ENCODE measurements around the gene RTN1. TPM values are rescaled to one million over a fixed set of nuclear protein-coding genes. Genes with fewer than 3 reads are reported as not detected.

The RTN1 gene, protein sequence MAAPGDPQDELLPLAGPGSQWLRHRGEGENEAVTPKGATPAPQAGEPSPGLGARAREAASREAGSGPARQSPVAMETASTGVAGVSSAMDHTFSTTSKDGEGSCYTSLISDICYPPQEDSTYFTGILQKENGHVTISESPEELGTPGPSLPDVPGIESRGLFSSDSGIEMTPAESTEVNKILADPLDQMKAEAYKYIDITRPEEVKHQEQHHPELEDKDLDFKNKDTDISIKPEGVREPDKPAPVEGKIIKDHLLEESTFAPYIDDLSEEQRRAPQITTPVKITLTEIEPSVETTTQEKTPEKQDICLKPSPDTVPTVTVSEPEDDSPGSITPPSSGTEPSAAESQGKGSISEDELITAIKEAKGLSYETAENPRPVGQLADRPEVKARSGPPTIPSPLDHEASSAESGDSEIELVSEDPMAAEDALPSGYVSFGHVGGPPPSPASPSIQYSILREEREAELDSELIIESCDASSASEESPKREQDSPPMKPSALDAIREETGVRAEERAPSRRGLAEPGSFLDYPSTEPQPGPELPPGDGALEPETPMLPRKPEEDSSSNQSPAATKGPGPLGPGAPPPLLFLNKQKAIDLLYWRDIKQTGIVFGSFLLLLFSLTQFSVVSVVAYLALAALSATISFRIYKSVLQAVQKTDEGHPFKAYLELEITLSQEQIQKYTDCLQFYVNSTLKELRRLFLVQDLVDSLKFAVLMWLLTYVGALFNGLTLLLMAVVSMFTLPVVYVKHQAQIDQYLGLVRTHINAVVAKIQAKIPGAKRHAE
- polyA plus RNA-seq (ENCODE audit: insufficient read length in 3 of 3), result 1 to 10 TPM; 3.0 to 3.6 (median 3.6) TPM

DNA sequence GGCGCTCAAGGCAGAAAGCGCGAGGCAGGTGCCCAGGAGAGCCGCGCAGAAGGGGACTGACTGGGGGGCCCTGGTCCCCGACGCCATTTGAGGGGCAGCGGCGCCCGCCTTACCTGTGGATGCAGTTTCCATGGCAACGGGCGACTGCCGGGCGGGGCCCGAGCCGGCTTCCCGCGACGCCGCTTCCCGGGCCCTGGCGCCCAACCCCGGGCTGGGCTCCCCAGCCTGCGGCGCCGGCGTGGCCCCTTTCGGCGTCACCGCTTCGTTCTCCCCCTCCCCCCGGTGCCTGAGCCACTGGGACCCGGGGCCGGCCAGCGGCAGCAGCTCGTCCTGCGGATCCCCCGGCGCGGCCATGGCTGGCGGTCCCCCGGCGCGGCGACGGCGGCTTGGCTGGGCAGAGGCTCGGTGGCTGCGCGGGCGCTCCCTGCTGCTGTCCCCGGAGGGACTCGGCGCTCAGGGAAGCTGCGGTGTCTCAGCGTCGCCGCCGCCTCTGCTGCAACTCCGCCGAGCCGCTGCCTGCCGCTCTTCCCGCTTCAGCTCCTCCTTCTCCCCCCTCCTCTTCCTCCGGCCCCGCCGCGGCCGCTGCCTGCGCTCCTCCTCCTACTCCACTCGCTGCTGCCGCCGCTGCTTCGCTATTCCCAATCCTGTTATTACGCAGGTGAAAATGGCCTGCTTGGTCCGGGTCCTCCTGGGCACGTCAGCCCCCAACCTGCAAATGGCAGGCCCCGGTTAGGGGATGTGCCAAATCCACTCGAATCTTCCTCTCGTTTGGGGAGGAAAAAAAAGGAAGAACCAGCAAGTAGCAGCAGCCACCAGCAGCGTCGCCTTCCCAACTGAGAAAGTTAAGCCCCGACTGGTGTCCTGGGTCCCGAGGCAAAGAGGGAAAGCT lies at the start of gene RTN1:
Gene RTN1 (minus strand): TSS at position 500 of the 889 bp plus-strand sequence. CDS start 146 bp downstream, at position 354.
- DNase-seq (ENCODE audit: low read depth in 3 of 3, low spot score in 2 of 3), result peak in 2 of 3 donors; percentile 38 to 41

DNA sequence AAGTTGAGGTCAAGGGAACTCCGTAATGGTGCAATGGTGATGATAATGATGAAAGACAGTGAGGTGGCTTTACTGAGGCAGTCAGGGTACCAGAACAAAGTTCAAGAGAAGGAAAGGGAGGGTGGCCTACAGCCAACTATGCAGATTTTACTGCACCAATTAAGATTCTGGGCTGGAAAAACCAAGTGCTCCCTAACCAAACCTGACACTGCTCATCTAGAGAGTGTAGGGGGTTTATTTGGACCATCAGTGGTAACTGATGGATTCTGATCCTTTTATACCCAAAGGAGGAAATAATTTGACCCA lies 49.8 kb upstream of the RTN1 start:
- no peak for DNase-seq (ENCODE audit: low read depth in 3 of 3, low spot score in 2 of 3)

DNA sequence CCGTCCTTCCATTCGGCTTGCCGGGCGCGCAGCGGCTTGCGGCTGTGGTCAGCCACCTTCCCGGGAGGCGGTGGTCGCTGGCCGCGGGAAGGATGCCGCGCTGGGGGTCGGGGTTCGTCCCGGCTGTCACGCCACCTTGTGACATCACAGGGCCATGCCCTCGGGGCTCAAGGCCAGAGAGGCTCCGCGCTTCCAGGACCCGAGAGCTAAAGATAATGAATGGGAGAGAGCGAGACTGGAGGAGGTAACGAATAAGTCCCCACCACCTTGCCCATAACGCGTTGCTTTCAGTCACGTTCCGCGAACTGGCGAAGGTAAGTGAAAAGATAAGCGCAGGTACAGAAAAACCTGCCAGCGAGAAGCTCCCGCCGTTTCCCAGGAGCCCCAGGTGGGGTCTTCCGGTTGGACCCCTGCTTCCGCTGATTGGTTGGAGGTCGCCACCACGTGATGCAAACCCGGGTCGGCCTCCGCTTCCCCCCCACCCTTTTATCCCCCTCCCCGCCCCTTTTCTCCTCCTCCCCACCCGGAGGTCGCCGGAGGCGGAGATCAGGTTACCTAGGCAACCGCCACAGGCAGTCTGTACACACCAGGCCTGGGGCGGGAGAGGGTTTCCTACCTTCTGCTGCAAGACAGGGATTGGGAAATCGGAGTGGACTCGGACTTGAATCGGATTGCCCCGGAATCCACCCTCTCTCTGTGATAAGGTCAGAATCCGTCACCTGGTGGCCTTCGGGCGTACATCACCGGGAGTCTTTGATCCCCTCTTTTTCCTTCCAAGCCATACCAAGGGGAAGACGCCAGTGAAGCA lies 49.2 kb upstream of the RTN1 start, which contains the start of gene LRRC9:
Gene LRRC9 (plus strand): TSS at position 575 of the 808 bp plus-strand sequence.
- DNase-seq (ENCODE audit: low read depth in 3 of 3, low spot score in 2 of 3), result peak; percentile 36 to 63 (median 45)

DNA sequence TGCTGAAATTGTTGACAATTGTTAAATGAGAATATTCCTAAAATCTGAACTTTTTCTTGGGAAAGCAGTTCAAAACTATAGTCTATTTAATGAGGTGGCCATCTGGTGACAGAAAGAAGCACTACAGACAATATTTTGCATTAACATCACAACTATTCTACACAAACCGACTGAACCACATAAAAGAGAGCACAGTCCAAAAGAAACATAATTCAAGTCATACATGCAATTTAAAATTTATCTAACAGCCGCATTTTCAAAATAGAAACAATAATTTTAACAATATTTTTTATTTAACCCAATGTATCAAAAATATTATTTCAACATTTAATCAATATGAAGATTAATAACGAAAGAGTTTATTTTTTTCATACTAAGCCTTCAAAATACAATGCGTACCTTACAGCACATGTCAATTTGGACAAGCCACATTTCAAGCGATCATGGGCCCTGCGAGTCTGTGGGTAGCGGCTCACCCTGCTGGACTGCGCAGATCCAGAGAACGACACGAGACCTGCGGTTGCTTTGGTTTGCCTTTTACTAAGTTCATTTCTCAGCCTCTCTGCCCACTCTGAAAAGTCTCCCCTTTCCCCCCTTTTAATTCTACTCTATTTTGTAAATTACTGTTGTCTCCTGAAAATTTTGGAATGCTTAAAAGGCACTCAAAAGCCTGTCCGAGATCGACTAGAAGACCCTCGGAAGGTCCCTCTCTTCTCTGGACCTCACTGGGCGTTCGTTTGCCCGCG lies 48.4 kb upstream of the RTN1 start:
- peak; percentile 10 to 33 (median 32) for DNase-seq (ENCODE audit: low read depth in 3 of 3, low spot score in 2 of 3)

DNA sequence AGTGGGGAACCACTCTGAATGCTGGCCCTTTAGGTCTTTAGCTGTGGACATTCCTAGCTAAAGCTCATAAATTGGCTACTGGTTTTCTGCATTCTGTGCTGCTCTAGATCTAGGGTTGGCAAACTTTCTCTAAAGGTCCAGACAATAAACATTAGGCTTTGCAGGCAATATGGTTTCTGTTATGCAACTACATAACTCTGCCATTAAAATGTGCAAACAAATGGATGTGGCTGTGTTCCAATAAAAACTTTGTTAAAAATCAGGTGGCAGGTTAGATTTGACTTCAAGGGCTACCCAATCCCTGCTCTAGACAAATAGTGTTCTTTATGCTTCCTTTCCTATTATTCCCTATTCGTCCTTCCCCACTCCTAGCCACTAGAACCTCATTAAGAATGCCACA lies 42.6 kb upstream of the RTN1 start:
- no peak for DNase-seq (ENCODE audit: low read depth in 3 of 3, low spot score in 2 of 3)

DNA sequence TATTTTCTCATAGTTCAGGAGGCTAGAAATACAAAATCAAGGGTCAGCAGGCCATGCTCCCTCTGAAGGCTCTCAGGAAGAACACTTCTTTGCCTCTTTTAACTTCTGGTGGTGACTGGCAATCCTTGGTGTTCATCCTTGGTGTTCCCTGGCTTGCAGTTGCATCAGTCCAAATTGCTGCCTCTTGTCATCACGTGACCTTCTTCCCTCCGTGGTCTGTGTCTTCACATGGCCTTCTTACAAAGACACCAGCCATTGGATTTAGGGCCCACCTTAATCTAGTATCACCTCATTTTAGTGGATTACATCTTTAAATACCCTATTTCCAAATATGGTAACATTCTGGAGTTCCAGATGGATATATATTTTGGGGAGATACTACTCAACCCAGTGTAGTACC lies 41.9 kb upstream of the RTN1 start:
- DNase-seq (ENCODE audit: low read depth in 3 of 3, low spot score in 2 of 3), result no peak

DNA sequence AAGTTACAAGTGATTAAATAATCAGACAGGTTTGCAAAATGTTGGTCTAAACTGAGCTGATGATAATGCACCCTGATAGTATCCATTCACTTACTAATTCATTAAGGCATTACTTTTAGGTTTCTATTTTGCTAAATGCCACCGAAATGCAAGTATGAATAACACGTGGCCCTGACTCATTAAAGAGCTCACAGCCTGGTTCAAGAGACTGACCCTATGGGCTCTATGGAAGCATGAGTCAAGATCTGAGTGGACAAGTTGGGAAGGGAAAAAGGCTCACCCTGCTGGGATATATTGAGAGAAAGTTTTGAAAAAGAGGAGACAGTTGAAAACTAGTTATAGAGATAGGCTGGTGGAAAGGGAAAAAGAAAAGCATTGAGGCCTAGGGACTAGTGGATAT lies 34.6 kb upstream of the RTN1 start:
- DNase-seq (ENCODE audit: low read depth in 3 of 3, low spot score in 2 of 3), result no peak

DNA sequence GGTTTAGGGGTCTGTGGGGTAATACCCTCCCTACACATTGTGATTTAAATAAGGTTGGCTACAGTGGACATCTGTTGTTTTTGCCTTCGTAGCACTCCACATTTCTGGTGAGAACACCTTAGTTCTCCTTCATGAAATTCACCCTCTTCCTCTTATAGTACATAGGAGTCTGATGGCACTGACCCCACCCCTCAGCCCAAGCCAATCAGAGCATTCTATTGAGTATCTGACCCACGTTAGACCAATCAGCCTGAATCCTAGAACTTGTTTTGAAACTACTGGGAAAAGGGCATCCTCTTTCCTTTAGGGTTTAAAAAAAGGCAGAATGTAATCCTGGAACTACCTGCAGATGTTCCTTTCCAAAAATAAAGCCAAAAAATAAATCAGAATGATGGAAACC lies 33.6 kb upstream of the RTN1 start:
- DNase-seq (ENCODE audit: low read depth in 3 of 3, low spot score in 2 of 3), result no peak

DNA sequence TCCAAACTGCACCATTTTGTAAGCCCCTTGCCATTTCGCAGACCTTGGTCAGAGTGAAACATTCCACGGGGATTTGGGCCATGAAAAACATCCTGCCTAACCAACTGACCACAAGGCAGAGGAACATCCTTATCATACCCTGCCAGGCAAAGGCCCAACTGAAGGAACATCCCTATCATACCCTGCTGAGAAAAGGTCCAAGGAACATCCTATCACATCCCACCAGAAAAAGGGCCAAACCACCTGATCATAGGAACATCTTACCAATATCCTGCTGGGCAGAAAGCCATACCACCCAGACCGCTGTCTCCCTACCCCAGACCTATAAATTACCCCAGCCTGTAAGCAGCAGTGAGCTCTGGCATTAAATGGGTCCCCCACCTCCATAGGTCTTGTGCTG lies 30.0 kb upstream of the RTN1 start:
- no peak for DNase-seq (ENCODE audit: low read depth in 3 of 3, low spot score in 2 of 3)

DNA sequence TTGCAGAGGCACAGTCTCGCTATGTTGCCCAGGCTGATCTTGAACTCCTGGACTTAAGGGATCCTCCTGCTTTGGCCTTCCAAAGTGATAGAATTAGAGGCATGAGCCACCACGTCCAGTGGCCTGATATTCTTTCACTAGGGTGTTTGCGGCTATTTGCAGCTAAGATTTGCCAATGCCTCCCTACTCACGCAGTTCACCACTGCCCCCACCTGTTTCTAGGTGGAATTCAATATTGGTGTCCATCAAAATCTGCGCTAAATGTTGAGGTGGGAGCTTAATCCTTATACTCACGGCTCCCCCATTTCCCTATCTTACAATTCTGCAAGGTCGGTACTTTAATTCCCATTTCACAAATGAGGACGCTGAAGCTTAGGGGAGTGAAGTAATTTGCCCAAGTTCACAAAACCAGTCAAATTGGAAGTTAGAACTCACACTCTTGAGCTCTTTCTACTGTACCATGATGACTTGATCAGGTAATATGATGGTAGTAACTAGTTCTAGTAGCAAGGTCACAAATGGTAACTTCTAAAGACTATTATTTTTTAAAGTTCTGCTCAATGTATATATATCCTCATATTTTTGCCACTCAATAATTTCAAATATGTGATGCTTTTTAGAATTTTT lies 27.3 kb upstream of the RTN1 start:
- DNase-seq (ENCODE audit: low read depth in 3 of 3, low spot score in 2 of 3), result peak in 1 of 3 donors; percentile 21

DNA sequence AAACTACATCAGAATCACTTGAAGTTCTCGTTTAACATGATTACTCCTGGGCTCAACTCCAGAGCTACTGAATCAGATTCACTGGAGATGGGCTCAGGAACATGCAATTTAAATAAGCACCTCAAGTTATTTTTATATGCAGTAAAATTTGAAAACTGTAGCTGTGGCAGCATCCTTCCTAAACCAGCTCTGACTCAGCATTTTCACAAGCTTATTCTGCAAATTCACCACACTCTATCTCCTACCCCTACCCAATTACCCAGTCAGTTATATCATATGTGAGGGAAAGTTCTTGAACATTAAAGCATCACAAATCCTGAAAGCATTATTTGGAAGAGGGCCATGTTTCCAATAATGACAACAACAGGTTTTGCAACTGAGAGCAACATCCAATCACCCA lies 25.1 kb upstream of the RTN1 start:
- DNase-seq (ENCODE audit: low read depth in 3 of 3, low spot score in 2 of 3), result no peak

DNA sequence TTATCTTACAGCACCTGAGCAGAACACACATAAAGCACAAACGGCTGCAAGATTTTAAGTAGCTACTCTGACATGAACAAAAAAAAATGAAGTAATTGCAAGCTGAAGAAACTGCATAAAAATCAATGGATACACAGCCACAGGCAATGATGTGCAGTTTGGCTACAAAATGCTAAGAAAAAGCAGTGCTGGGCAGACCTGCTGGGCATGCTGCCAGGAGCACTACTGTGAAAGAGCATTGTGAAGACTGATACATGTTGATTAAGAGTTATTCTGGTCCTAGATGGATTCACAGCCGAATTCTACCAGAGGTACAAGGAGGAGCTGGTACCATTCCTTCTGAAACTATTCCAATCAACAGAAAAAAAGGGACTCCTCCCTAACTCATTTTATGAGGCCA lies 20.1 kb upstream of the RTN1 start:
- DNase-seq (ENCODE audit: low read depth in 3 of 3, low spot score in 2 of 3), result no peak

DNA sequence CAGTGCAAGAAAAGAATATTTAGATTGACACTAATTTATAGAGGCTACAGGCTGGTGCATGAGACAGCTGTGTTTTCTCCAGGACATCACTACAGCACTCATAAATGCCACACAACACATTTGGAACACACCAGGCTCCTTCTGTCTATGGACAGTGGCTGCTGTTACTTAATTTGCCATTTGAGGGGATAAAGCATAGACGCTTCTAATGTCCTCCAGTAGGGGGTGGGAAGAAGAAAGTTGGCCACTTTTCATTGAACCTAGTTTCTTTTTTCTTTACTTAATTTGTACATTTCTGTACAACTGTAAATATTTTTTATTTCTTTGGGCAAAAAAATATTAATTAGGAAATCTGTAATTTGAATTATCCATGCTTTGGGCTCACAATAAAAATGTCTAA lies 12.4 kb upstream of the RTN1 start:
- DNase-seq (ENCODE audit: low read depth in 3 of 3, low spot score in 2 of 3), result no peak

DNA sequence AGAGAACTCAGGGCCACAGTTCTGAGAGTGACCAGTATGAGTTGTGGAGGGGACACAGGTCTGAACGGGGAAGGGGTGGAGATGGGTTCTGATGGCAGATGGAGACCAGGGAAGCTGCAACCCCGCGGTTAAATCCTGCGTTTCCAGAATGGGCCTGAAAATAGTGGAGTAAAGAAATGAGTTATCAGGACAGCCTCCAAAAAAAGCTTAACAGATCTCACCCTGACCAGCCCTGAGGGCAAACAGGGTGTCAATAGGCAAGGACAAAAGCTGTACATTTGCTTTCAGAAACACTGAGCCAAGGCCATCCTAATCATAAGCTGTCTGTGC lies 555 bp upstream of the RTN1 start:
- no peak for DNase-seq (ENCODE audit: low read depth in 3 of 3, low spot score in 2 of 3)

DNA sequence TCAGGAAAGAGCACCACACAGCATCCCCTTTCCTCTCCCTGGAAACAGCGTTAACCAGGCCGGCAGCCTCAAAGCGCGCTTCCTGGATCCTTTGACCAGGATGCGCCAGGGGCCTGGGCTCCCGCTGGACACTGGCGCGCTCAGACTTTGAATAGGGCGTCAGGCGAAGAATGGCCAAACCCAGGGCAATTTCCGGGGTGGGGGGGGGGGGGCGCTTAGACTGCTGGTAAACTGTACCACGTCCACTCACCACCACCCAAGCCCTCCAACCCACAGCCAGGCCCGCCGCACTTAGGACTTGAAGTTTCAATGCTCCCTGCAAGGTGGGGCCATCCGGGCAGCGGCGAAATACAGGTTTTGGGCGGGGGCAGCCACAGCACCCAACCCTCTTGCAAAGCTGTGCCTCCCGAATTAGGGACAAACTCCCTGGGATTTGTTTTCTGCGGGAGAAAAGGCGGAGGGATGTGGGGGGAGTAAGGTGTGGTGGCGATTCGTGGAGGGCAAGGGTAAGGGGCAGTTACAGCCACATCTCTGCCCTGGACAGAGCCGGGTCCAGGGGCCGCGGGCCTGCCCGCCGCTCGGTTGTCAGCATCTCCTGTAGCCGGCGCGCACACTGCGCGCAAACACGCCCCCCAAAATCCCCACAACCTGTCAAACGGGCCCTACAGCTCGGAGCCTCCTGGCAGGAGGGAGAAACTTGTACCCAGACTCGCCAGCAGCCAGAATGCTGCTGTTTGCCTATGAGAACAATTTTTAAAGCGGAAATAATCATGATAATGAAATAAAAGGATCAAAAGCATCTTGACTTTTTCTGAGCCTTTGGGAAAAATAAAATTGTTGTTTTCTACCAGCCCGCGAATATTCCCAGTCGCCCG lies 958 bp downstream of the RTN1 start:
- no peak for DNase-seq (ENCODE audit: low read depth in 3 of 3, low spot score in 2 of 3)

DNA sequence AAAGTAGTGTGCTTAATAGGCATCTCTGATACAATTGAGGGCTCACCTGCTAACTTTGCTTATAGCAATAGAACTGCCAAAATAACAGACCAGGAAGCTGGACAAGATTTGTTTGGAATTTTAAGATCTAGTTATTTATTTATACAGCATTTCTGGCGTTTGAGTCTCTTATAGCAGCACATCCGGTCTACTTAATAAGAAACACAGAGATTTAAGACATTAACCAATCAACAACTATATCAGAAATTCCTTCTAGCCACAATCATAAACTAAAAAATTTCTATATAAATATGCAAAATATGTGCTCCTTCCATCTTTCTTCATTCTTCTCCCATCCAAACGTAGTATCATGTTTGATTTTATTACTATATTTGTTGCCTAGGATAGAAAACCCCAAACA lies 2.6 kb downstream of the RTN1 start:
- no peak for DNase-seq (ENCODE audit: low read depth in 3 of 3, low spot score in 2 of 3)

DNA sequence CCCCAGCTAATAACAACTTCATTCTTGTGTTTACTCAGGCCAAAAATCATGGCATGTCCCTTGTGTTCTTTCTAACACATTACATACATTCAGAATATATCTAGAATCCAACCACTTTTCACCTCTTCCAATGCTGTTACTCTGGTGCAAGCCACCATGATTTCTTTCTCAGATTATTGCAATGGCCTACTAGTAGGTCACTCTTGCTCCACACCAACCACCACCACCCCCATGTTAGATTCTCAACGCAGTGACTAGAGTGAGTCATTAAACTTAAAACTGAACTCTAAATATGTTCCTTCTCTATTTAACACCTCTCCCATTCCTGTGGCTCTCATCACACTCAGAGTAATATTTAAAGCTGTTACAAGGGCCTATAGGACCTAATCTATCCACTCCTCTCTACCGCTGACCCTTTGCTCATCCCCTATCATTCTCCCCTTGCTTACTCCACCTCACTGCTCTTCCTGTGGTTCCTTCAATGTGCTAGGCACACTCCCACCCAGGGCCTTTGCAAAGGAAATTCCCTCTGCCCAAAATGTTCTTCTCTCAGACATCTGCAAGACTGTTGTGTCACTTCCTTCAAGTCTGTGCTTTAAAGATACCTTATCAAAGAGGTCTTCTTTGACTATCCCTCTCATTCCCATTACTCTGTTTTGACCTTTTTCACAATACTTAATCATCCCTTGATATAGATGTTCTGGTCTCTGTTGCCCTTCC lies 6.6 kb downstream of the RTN1 start:
- DNase-seq (ENCODE audit: low read depth in 3 of 3, low spot score in 2 of 3), result no peak

DNA sequence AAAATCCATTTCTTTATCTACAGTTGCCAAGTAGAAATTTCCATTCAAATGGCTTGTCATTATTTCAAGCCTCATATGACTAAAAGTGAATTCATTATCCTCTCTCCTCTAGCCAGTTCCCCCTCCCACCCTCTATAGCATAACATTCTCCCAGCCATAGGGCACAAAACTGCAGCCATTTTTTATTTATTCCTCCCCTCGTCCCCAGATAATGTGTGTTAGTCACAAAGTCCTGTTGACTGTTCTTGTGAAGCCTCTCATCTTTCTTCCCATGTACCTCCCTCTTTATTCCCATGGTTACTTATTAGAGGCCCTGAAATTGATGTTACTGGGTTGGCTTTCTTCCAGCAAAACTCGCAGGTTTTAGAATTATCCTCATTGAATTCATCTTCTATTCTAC lies 13.2 kb downstream of the RTN1 start:
- no peak for DNase-seq (ENCODE audit: low read depth in 3 of 3, low spot score in 2 of 3)

Data from right renal cortex interstitium (tissue), 3 donors.